K562 (cell line): Measurements from ENCODE around the gene AIFM1. TPM values are rescaled to one million over a fixed set of nuclear protein-coding genes. Genes with fewer than 3 reads are reported as not detected.

Experiments
- BCOR ChIP-seq: fragments of 450-650 bp; IDR thresholded peaks from 2 replicates; pipeline ENCODE4 v1.6.1; 2016
- E2F6 ChIP-seq, 2 experiments: IDR thresholded peaks; 2 replicates each; pipeline ENCODE4 v1.6.1; 2011; ENCODE audit warnings: borderline replicate concordance in 1 of 2, control low read depth in 1 of 2, low read depth in 1 of 2, low read length in 1 of 2, mild to moderate bottlenecking in 1 of 2, mixed read lengths in 1 of 2, moderate library complexity in 1 of 2; ENCODE audit not compliant: insufficient read depth in 1 of 2, insufficient read length in 1 of 2, poor library complexity in 1 of 2, severe bottlenecking in 1 of 2; ENCODE audit errors: extremely low read depth in 1 of 2
- FOXJ2 ChIP-seq: fragments of 200-800 bp; sonication (Bioruptor generic); IDR thresholded peaks from 2 replicates; pipeline ENCODE4 v1.6.1; 2016; ENCODE audit warnings: missing genetic modification characterization, missing compliant biosample characterization
- MBD2 ChIP-seq: sonication (generic); IDR thresholded peaks from 2 replicates; pipeline ENCODE4 v1.6.1; 2016; ENCODE audit warnings: low read depth, borderline replicate concordance
- MEIS2 ChIP-seq: fragments of 450-650 bp; IDR thresholded peaks from 2 replicates; pipeline ENCODE4 v1.6.1; 2014; ENCODE audit warnings: mild to moderate bottlenecking; ENCODE audit not compliant: partially characterized antibody
- RUNX1 ChIP-seq: sonication (generic); IDR thresholded peaks from 2 replicates; pipeline ENCODE4 v1.6.1; 2016; ENCODE audit warnings: antibody characterized with exemption, low read depth
- TAL1 ChIP-seq: fragments of 450-650 bp; IDR thresholded peaks from 2 replicates; pipeline ENCODE4 v1.6.1; 2016; ENCODE audit warnings: mild to moderate bottlenecking
- XRCC4 ChIP-seq: IDR thresholded peaks from one replicate; pipeline ENCODE4 v1.6.1; 2011; ENCODE audit not compliant: insufficient read depth, insufficient read length; ENCODE audit errors: extremely low read depth
- ZMIZ1 ChIP-seq, 2 experiments: fragments of 150-350 bp in 1 of 2; IDR thresholded peaks; 2 replicates each; pipeline ENCODE4 v1.6.1; 2012 to 2016; ENCODE audit warnings: low read depth in 2 of 2, low read length in 2 of 2, mild to moderate bottlenecking in 1 of 2, moderate library complexity in 1 of 2
- ZNF282 ChIP-seq: sonication (generic); formaldehyde crosslinking; IDR thresholded peaks from 2 replicates; pipeline ENCODE4 v1.8.1; 2023; ENCODE audit warnings: missing genetic modification reagents
- ZNF347 ChIP-seq: fragments of 450-650 bp; formaldehyde crosslinking; IDR thresholded peaks from 2 replicates; pipeline ENCODE4 v1.4.0; 2020; ENCODE audit warnings: low read depth, mild to moderate bottlenecking, moderate library complexity
- ZNF589 ChIP-seq: fragments of 200-800 bp; sonication (Bioruptor generic); IDR thresholded peaks from 2 replicates; pipeline ENCODE4 v1.6.1; 2016; ENCODE audit warnings: low read depth, missing genetic modification characterization, missing compliant biosample characterization
- ZNF778 ChIP-seq: fragments of 450-650 bp; formaldehyde crosslinking; IDR thresholded peaks from 2 replicates; pipeline ENCODE4 v1.4.0; 2020; ENCODE audit warnings: mild to moderate bottlenecking, moderate library complexity
- polyA plus RNA-seq, 8 experiments: library from polyadenylated mRNA; depleted of rRNA in 4 of 8; stranded (reverse) in 5 of 8; unstranded in 3 of 8; fragments of >200 nt; fragmentation: Nextera tagmentation in 2 of 8; fragmentation: Illumina TruSeq in 1 of 8; extraction: Ambion mirVana in 2 of 8; extraction: Trizol in 1 of 8; gene quantifications; 2 replicates each; pipeline versions ENCODE4 v1.2.1 to v1.2.3, GENCODE V29; 2011 to 2014; ENCODE audit warnings: inconsistent platforms in 1 of 8, missing spikeins in 1 of 8
- total RNA-seq, 7 experiments: library from RNA; depleted of rRNA in 6 of 7; stranded (reverse); fragments of >200 nt in 6 of 7; fragmentation: Illumina TruSeq in 2 of 7; extraction: Trizol in 2 of 7; gene quantifications; 2 replicates each; pipeline versions ENCODE4 v1.2.1 to v1.2.3, GENCODE V29; 2011 to 2021; ENCODE audit warnings: low replicate concordance in 1 of 7
- TF ChIP-seq, protein P1 (sequence below): fragments of 250-450 bp; sonication (Bioruptor Pico); IDR thresholded peaks from 2 replicates; pipeline ENCODE4 v1.5.0; 2021; ENCODE audit warnings: mild to moderate bottlenecking, moderate library complexity
- TF ChIP-seq, protein P2 (sequence below), 3 experiments: fragments of 200-800 bp in 1 of 3; sonication (Bioruptor generic) in 1 of 3; sonication (generic) in 1 of 3; formaldehyde crosslinking in 1 of 3; IDR thresholded peaks; 2 replicates each; pipeline versions ENCODE4 v1.6.1 to v1.8.0; 2016 to 2022; ENCODE audit warnings: mild to moderate bottlenecking in 2 of 3, missing compliant biosample characterization in 2 of 3, missing genetic modification characterization in 2 of 3, missing genetic modification reagents in 1 of 3
- TF ChIP-seq, protein P3 (sequence below): fragments of 250-450 bp; sonication (Bioruptor Pico); IDR thresholded peaks from 2 replicates; pipeline ENCODE4 v1.8.0; 2022; ENCODE audit warnings: inconsistent platforms, mild to moderate bottlenecking, moderate library complexity, borderline replicate concordance

The AIFM1 gene
- total and polyA plus RNA-seq, 9 of the 15 experiments (the other 6 are each of a cell fraction or from before 2014, with no cell fraction given): 51.0 to 117 (median 91.2) TPM

- TF ChIP-seq, protein P1, sequence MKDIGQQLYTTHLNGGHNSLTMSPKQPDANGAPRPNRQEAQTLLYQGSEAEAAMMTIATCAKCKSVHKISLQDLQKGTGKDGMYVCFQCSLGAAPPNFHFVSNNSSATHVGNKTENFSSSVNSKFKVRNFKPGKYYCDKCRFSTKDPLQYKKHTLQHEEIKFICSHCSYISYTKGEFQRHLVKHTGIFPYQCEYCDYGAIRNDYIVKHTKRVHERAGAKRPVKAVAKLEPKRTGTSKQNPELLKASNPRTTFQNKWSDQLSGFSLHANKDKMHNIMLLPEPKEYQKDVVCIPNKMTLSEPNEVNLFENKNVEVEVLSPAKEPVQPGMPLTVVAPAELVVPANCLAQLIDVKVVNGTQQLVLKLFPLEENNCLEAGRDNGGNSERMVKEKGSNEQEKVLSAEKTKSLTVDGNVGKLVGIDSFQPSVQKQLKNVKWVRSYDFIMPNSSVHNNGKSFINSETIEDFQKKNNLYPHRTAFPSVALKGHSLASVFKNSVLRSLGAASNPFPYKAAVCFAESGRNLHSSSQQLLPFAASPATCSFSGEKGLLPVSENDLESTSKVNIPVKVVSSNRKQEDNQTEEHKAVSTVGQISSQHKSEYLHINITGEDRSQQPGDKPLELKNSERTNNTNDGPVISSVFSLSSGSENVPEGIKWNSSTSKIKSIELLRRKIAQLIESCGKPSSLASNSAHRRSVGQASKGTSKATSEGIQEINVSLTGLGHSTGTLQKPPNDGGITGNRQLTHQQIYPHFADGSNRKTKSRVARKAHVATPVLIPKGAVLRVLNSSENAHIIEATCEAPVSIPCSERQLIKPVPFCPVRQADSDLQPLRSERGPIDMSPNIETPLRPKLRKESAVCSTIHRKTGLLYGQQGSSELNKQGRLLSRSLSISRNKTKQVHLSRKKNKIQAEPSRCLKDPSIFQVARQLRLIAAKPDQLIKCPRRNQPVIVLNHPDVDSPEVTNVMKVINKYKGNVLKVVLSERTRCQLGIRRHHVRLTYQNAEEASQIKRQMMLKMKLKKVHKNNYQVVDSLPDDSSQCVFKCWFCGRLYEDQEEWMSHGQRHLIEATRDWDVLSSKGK (CRISPR knock-in tag): no peak
- TF ChIP-seq MBD2 (no peak), XRCC4 (no peak), ZMIZ1 (IDR thresholded peaks at IDR 0.05; ENCODE audit: low read depth in 2 of 2, low read length in 2 of 2) (no peak), MEIS2 (no peak), ZNF778 (CRISPR knock-in tag) (no peak), ZNF282 (CRISPR knock-in tag) (no peak), FOXJ2 (tag) (no peak), ZNF347 (no peak), RUNX1 (no peak), ZNF589 (CRISPR knock-in tag) (peak; percentile 82), E2F6 (IDR thresholded peaks at IDR 0.05; ENCODE audit: borderline replicate concordance in 1 of 2, extremely low read depth in 1 of 2, insufficient read depth in 1 of 2, insufficient read length in 1 of 2, low read depth in 1 of 2, low read length in 1 of 2, poor library complexity in 1 of 2, severe bottlenecking in 1 of 2) (peak; percentile 30 to 67), TAL1 (no peak), BCOR (no peak)
- TF ChIP-seq, protein P2, sequence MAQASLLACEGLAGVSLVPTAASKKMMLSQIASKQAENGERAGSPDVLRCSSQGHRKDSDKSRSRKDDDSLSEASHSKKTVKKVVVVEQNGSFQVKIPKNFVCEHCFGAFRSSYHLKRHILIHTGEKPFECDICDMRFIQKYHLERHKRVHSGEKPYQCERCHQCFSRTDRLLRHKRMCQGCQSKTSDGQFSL (CRISPR knock-in tag; IDR thresholded peaks at IDR 0.05): no peak
- TF ChIP-seq, protein P2 (tag; IDR thresholded peaks at IDR 0.05): peak in 1 of 2 experiments; percentile 61; a peak in 2 of 4 replicates
- TF ChIP-seq, protein P3, sequence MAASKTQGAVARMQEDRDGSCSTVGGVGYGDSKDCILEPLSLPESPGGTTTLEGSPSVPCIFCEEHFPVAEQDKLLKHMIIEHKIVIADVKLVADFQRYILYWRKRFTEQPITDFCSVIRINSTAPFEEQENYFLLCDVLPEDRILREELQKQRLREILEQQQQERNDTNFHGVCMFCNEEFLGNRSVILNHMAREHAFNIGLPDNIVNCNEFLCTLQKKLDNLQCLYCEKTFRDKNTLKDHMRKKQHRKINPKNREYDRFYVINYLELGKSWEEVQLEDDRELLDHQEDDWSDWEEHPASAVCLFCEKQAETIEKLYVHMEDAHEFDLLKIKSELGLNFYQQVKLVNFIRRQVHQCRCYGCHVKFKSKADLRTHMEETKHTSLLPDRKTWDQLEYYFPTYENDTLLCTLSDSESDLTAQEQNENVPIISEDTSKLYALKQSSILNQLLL (CRISPR knock-in tag): no peak
Measured at GRCh38 chrX:130174045-130174704, 8.5 kb upstream of the AIFM1 start (continued).
